DMS153 (cell line): ENCODE results near the gene MTMR11.
"Not testable (repeated sequence)": the region's sequence is repeated elsewhere in the genome, so short reads cannot be mapped to it uniquely, and the experiment has no call there.

Experiments used
- DNase-seq: peaks from one replicate; lab custom pipeline; 2025; lab: John Stamatoyannopoulos, UW

Gene MTMR11, protein sequence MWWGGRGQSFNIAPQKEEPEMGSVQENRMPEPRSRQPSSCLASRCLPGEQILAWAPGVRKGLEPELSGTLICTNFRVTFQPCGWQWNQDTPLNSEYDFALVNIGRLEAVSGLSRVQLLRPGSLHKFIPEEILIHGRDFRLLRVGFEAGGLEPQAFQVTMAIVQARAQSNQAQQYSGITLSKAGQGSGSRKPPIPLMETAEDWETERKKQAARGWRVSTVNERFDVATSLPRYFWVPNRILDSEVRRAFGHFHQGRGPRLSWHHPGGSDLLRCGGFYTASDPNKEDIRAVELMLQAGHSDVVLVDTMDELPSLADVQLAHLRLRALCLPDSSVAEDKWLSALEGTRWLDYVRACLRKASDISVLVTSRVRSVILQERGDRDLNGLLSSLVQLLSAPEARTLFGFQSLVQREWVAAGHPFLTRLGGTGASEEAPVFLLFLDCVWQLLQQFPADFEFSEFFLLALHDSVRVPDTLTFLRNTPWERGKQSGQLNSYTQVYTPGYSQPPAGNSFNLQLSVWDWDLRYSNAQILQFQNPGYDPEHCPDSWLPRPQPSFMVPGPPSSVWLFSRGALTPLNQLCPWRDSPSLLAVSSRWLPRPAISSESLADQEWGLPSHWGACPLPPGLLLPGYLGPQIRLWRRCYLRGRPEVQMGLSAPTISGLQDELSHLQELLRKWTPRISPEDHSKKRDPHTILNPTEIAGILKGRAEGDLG

DNA sequence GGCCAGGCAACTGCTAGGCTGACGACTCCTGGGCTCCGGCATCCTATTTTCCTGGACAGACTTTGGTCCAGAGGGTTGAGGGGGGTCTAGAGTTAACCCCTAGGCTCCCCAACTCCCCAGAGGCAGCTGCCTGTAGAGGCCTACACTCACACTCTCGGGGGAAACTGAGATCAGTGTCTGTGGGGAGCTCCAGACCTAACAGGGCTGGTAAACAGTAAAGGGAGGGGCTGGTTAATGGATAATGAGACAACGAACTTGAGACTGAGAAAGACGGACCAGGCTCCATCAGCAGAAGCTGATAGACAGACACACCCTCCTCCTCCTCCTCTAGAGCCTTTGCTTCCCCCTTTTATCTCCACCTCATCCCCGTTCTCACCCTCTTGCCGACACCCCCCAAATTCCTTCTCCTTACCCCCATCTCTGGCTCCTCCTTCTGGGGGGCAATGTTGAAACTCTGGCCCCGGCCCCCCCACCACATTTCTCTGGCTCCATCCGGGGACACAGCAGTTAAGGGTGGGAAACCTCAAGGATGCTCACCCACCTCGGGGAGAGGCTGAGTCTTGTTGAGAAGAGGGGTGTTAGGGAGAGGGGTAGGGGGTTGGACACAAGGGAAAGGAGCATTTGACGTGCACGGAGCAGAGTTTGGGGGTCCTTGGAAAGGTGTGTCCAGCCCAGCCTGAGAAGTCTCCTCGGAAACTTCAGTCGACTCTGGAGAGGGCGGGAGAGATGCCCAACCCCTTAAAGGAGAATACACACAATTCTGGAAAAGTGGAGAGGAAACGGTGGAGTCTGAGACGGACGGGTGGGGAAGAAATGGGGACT is at the start of gene MTMR11:
Gene MTMR11, minus strand, starts transcription at position 710 of the 822 bp plus-strand sequence. Its CDS starts 232 bp downstream, at position 478.
- DNase-seq, result no peak

DNA sequence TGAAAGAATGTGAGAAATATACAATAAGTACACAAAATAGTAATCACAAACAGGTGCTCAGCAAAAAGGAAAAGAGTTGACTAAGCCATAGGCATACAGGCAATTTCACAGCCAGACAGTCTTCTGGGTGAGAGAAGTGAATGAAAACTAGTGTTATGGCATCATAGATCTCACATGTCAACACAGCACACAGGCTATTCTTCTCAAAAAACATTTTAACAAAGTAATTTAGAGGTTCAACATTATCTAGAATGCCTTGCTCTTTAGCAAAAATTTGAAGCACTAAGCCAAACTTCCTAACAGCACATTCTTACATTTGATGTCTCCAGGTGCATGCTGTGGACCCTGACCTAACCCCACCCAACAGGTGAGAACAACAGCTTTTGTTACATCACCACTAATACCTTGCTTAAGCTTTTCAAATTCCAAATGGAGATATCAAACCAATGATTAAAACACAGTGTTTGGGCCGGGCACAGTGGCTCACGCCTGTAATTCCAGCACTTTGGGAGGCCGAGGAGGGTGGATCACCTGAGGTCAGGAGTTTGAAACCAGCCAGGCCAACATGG is 43.4 kb upstream of the MTMR11 start:
- no peak for DNase-seq

DNA sequence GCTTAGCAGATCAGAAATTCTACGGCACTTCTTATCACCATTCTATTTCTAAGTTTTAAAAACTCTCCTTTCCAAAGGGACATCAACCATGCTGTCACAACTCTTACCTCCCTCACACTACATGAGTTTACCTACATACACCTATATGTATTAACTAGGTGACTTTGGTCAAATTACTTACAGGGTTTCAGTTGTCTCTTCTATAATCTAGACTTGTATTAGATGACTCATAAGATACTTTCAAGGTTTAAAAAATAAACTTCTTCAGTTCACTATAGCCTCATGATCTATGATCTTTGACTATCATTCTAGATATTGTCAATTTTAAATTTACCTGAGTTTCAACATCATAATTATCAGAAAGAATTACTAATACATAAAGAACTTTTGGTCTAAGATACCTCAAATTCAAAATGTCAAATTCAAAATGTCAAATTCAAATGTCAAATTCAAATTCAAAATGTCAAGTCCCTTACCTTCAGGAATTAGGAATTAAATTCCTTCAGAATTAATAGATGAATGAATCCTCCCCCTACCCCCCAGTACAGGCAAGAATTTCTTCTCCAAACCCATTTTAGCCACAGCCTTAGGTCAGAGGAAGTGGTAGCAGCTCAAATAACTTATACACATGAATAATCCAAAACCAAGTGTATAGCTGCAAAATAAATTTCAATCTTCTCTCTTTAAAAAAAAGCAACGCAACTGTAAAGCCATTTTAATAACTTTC is 42.7 kb upstream of the MTMR11 start:
- no peak for DNase-seq

DNA sequence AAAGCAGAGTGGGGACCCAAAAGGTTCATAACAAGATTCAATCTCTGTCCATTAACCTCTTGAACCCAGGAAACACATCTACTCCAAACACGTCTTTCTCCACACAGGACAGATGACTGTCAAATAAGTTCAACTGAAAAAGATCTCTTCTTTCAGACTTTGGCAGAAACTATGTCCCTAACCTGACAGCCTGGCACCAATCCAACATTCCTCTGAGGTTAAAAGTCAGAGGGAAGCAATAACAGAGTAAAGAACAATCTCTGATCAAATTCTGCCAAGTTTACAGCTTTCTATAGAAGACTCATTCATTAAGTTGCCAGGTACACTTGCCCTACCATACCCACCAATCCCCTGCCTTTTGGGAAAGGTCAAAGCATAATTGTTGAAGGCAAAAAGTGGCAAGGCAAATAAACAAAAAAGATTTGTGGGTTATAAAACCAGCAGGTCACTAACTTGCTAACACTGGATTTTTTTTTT is 41.9 kb upstream of the MTMR11 start:
- no peak for DNase-seq

DNA sequence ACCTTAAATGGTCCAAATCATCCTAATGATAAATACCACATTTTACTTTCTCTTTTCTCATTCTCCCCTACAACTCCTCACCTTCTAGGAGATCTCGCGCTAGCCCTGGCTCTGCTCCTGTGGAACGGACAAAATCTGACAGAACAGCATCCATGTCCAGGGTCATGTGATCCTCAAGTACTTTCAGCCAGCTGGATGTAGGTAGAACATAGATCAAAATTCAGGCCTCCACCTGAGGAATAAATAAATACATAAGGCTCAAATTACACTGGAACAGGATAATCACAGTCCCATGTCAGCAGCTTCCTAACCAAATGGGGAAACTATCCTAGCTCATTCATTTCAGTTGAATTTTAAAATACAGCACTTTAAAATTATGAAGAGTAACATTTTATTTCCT is 40.7 kb upstream of the MTMR11 start:
- peak; percentile 95 for DNase-seq

DNA sequence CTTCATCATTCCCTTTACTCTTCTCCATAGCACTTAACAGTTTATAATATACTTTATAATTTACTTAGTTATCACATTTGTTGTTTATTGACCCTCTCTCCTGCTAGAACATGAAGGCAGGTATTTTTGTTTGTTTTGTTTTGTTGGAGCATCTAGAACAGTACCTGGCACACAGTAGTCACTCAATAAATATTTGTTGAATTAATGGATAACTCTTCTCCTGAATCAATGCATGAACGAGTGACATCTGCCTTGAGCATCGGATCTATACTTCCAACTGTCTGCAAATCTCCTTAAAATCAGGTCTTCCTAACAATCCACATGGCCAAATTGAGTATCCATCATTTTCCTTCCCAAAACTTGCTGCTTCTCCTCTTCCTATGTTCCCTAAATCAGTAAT is 35.9 kb upstream of the MTMR11 start:
- no peak for DNase-seq

DNA sequence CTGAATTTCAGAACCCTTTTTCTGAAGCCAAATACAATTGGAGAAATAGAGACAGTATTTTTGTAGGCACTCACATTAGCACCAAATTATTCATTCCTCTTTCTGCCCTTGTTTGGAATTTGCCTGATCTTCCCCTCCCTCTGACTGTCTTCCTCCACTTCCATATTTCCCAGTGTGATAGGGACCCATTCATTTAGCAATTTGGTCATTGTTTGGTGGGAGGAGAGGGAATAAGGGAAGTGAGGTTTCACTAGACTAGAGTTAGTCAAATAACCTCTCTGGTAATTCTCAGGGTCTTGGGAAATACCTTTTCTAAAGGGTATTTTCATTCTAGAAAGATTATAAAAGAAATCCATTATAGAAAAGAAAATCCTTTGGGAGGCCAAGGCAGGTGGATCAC is 31.0 kb upstream of the MTMR11 start:
- no peak for DNase-seq

DNA sequence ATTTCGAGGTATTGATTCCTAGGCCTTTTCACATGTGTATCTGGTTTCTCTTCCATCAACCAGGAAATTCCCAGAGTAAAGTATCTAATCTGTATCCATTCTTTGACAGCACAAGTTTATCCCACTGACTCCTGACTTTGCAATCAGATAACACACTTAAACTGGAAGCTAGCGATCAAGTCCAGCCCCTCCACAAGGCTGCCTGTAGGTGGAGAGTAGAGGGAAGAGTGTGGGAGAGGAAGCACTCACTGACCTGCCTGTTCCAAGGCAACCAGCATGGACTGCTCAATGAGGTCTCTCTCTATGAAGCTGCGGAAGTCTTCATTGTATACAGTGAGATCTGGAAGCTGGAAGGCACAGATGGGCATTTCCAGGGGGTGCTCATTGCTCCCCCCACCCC is 30.4 kb upstream of the MTMR11 start:
- no peak for DNase-seq

DNA sequence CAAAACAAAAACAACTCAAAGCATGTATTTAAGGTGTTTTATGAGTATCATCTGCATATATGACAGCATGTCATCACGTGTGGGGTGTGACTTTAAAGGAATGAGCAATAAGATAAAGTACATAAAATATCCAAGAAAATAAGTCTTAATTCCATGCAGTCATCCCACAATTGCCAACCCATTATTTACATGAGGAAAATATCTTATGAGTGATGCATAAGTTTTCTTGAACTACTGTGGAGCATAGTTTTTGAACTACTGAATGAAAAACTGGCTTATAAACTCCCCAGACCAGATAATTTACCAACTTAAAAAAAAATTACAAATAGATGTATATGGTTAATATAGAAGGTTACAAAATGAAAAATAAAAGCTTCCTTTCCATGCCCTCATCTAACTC is 29.7 kb upstream of the MTMR11 start:
- no peak for DNase-seq

DNA sequence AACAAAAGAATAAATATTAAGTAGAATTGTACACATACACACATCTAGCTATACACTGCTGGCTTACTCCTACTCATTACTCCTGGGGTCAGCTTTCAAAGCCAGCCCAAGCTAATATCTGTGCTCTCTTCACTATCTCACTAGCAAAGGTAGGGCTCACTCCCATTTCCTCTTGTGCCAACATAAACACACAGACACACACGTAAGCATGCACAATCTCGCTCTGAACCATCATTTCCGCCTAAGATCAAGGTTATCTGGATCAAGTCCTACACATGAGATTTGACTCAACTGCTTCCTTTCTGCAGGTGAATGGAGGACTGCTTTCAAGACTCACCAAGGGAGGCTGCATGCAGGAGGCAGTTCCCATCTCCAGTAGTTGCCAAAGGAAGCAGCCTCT is 28.8 kb upstream of the MTMR11 start:
- no peak for DNase-seq

DNA sequence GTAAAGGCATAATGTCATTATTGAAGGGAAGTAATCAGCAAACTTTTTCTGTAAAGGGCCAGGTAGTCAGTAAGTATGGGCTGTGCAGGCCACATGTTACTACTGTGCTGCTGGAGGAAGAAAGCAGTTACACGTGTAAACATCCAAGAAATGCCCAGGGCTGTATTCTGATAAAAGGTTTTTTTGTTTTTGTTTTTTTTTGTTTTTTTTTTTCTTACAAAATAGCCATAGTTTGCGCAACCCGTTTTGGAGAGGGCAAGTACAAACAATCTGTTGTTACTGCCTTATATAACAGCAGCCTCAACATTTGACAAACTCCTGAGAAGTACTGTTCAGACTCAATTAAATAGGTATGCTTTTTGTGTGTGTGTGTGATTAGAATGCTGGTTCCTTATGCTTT is 26.7 kb upstream of the MTMR11 start:
- no peak for DNase-seq

DNA sequence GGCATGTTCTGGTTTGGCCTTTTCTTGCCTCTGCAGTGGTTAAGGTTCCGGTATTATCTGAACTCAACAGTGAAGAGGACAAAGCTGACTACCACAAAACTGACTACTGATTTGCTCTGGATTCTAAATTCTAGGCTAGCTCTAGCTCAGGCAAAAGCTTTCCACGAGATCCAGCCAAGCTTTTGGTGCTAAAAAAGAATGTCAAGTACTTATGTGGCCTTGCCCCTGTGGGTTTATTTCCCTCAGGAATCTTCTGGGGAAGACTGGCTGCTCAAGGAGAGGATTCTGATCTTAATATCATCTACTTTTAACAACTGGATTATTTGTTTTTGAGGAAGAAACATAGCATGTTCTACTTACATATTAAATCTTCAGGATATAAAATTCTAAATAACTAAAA is 26.1 kb upstream of the MTMR11 start:
- no peak for DNase-seq

DNA sequence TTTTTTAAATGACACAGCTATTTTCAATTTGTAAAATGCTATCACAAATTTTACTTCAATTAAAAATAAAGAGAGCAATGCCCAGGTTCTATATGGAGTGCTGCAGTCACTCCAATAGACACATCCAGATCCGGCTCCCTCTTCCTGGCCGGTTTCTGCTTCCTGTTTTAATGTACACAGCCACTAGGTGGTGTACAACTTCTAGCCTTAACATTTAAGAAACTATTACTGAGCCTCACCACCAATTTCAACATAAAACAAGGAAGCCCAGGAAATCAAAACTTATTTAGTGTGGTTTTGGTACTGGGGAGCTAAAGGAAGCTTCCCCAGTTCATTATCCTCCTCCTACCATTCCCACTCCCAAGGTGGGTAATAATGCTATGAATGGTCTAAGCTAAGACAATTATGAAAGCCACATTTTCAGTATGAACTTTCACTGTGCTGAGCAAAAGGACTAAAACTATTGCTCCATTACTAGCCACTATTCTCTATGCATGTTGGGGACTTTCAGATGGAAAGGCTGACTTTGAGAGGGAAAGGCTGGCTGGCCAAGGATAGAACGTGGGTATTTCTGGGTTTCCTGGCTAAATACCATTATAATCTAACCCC is 25.5 kb upstream of the MTMR11 start:
- DNase-seq, result peak; percentile 82

DNA sequence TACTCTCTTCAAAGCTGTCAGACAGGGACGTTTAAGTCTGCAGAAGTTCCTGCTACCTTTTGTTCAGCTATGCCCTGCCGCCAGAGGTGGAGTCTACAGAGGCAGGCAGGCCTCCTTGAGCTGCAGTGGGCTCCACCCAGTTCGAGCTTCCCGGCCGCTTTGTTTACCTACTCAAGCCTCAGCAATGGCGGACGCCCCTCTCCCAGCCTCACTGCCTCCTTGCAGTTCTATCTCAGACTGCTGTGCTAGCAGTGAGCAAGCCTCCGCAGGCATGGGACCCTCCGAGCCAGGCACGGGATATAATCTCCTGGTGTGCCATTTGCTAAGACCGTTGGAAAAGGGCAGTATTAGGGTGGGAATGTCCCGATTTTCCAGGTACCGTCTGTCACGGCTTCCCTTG is 20.9 kb upstream of the MTMR11 start:
- not testable (repeated sequence) for DNase-seq

DNA sequence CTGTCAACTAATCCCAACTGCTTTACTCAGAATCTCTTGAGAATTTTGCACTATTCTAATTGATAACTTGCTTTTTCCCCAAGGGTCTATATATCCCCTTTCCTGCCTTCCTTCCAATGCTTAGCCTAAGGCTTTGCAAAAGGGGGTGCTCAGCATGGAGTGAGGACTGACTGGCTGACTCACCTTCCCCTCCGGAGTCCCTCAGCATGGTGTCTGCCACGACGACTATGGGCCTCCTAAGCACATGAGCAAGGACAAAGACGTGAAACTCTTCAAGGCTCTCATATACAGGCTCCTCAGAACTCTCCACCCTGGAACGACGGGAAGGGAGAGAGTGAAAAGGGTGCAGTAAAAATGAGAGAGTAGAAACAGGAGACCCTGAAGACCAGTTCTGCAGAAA is 13.2 kb upstream of the MTMR11 start:
- no peak for DNase-seq

DNA sequence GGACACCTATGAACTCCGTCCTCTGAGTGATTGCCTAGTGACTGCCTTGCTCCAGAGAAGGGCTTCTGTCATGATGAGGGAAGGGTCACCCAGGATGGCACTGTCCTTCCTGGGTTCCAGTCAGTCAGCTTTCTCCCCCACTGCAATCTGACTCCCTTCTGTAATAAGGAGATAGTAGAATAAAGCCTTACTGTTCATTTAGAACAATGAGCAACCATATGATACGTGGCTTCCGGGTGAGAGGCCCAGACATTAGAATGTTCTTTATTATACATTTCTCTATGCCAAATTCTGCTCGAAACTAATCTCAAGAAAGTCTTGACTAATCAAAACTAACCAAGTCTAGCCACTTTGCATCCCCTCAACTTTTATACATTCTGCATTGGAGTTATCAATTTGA is 8.5 kb upstream of the MTMR11 start:
- DNase-seq, result no peak

DNA sequence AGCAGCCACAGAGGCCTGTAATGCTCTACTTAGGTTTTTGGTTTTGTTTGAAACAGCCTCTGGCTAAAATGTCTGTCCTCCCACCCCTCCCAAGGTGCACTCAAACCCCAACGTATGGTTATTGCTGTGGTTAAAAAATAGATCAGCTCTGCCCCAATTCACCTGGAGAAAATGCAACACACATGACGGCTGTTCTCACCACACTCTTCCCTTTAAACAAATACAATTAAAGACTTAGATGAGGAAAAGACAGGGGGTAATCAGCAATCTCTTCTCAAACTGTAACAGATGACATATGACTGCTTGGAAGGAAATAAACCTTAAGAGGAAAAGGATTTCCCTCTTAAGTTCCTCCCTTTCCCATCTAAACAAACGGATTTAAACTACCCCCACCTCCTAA is 6.2 kb upstream of the MTMR11 start:
- no peak for DNase-seq

DNA sequence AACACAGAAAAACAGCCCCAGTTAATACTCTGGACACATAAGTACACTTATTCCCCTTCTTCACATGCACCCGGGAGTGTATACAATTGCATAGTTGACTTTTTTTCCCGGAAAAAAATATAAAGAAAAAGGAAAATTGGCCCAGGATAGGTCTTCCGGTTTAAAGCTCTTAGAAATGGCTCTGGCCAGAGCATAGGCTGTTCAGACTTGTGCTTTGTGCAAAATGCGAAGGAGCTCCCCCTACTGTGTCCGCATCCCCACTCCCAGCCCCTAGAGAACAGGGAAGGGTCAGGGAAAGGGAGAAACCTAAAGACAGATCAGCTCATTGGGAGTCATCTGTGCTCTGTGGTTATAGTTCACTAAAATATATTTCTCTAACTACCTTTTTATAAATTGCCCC is 5.5 kb upstream of the MTMR11 start:
- no peak for DNase-seq

DNA sequence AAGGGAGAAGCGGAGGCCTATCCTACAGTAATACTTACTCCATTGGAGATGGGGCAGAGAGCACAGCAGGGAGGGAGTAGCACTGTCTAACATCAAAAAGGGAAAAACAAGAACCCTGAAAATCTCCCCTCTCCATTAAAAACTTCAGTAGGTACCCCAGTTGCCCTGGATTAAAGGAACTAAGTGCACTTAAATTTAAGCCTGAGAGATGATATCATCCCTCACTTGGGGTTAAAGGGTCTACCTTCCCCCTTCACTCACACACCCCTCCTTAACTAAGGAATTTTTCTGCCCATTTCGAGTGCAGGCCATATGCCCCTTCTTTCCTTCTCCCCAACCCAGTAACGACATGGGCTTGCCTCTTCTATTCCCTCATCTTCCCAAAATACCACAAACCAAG is 3.7 kb upstream of the MTMR11 start:
- no peak for DNase-seq

DNA sequence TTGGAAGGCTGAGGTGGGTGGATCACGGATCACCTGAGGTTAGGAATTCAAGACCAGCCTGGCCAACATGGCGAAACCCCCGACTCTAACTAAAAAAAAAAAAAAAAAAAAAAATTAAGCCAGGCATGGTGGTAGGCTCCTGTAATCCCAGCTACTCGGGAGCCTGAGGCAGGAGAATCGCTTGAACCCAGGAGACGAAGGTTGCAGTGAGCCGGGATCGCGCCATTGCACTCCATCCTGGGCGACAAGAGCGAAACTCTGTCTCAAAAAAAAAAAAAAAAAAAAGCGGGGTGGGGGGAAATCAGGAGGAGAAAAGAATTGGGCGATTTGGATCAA is 2.0 kb upstream of the MTMR11 start:
- DNase-seq, result not testable (repeated sequence)

DNA sequence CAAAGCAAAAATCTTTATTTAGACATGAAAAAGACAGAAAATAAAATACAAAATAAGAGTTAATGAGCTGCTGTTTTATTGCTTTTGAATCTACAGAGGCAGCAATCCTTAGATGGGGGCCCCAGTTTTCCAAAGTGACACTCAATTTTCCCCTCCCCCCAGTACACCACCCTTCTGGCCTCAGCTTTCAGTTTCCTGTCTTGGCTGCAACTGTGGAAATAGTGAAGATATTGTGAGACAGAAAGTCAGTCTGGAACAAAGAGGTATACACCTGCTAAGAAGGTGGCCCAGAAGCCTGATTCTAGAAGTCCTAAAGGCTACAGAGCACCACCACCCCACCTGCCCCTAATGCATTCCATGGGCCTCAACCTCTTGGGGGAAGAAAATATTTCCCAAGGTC is 1.1 kb upstream of the MTMR11 start:
- DNase-seq, result no peak
